MCF 10A (cell line): ENCODE results near the gene NOTCH4. TPM values are rescaled to one million over a fixed set of nuclear protein-coding genes. Genes with fewer than 3 reads are reported as not detected.

ENCODE experiments used
- BruUV-seq: library from RNA; stranded (reverse); fragments of 400-500 nt; replicated peaks from 2 replicates; lab custom pipeline; 2021; lab: Mats Ljungman, UMichigan
- CTCF ChIA-PET: fragments of 300-600 bp; sonication (Branson Sonifier 250); formaldehyde crosslinking; extraction: SDS; loops from one replicate; lab custom pipeline; 2021; ENCODE audit warnings: antibody characterized with exemption, inconsistent platforms; lab: Yijun Ruan, JAX
- POLR2A ChIA-PET: fragments of 300-600, 350-650 bp; sonication (Branson Sonifier 250); formaldehyde crosslinking; extraction: SDS; loops from one replicate; lab custom pipeline; 2020; ENCODE audit warnings: antibody characterized with exemption, inconsistent platforms; lab: Yijun Ruan, JAX
- DNase-seq: peaks from one replicate; pipeline ENCODE4 v3.0.0-alpha.2; 2018; ENCODE audit not compliant: unreplicated experiment
- H3K27ac Mint-ChIP-seq: one replicate; pipeline ENCODE4 v1.8.0; 2022; ENCODE audit warnings: mild to moderate bottlenecking, low read depth, mixed read lengths; ENCODE audit not compliant: unreplicated experiment
- H3K27me3 Mint-ChIP-seq: one replicate; pipeline ENCODE4 v1.8.0; 2022; ENCODE audit warnings: mixed read lengths; ENCODE audit not compliant: insufficient read depth, unreplicated experiment
- H3K36me3 Mint-ChIP-seq: one replicate; pipeline ENCODE4 v1.8.0; 2022; ENCODE audit warnings: mild to moderate bottlenecking, moderate library complexity, mixed read lengths; ENCODE audit not compliant: insufficient read depth, unreplicated experiment
- H3K4me1 Mint-ChIP-seq: one replicate; pipeline ENCODE4 v1.8.0; 2022; ENCODE audit warnings: mixed read lengths; ENCODE audit not compliant: insufficient read depth, unreplicated experiment
- H3K4me3 Mint-ChIP-seq: one replicate; pipeline ENCODE4 v1.8.0; 2022; ENCODE audit warnings: mild to moderate bottlenecking, moderate library complexity, mixed read lengths; ENCODE audit not compliant: unreplicated experiment
- H3K9me3 Mint-ChIP-seq: one replicate; pipeline ENCODE4 v1.8.0; 2022; ENCODE audit warnings: mixed read lengths; ENCODE audit not compliant: unreplicated experiment
- intact Hi-C: fragments of 100-400 bp; cut with micrococcal nuclease; formaldehyde crosslinking; loops from 2 replicates; pipeline ENCODE4 v1.14.1; 2022
- total RNA-seq: library from RNA; stranded (reverse); gene quantifications from 2 replicates; pipeline ENCODE4 v1.2.3, GENCODE V29; 2022
- TF ChIP-seq, protein P1 (sequence below): fragments of 200-600 bp; IDR thresholded peaks from one replicate; pipeline ENCODE4 v1.8.0; 2022; ENCODE audit warnings: antibody characterized with exemption, mild to moderate bottlenecking; ENCODE audit not compliant: unreplicated experiment

The NOTCH4 gene
- total RNA-seq, 1 experiment from 2014 or later, result not detected

DNA sequence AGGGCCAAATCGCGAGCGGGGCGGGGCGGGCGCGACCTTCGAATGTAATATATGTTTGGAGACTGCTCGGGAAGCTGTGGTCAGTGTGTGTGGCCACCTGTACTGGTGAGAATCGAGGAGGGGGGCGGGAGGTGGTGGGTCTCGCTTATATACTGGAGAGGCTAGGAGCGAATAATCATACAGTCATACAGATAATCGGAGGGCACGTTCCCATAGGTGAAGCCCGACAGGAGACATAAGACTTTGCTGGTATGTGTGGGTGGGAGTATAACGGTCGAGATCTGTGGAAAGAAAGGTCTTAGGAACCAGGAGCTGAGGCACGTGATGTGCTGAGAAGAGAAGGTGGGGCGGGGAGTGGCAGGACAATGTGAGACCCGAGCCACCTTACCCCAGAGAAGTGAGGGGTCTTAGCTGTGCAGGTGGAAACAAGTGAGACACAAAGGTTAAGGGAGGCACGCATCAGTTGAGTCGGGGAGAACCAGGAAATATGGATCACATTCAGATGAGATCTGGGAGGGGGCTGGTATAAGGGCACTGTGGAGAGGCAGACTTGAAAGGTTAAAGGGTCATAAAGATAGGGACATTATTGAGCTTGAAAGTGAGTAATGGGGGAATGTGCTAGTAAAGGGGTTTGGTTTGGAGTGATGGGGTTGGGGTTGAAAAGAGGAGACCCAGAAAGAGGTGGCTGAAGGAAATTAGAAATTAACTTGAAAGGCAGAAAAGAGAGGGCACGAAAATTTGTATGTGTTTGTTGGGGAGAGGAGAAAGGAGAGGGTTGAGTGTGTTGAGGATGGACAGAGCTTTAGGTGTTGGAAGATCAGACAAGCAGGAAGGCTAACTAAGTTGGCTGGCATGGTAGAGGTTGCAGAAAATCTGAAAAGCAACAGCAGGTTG lies 45.1 kb downstream of the NOTCH4 start:
- POLR2A ChIA-PET, result interaction anchor here (0.6 to 5.0 kb wide), 15 partner anchors 8 to 793 kb away, joined by 3 to 112 read pairs (median 4); partner anchors contain the start of genes ATF6B, DXO, FKBPL and GPSM3
- H3K4me3 Mint-ChIP-seq, result peak overlapping the region; percentile 79
- no peak for DNase-seq
- TF ChIP-seq, protein P1, sequence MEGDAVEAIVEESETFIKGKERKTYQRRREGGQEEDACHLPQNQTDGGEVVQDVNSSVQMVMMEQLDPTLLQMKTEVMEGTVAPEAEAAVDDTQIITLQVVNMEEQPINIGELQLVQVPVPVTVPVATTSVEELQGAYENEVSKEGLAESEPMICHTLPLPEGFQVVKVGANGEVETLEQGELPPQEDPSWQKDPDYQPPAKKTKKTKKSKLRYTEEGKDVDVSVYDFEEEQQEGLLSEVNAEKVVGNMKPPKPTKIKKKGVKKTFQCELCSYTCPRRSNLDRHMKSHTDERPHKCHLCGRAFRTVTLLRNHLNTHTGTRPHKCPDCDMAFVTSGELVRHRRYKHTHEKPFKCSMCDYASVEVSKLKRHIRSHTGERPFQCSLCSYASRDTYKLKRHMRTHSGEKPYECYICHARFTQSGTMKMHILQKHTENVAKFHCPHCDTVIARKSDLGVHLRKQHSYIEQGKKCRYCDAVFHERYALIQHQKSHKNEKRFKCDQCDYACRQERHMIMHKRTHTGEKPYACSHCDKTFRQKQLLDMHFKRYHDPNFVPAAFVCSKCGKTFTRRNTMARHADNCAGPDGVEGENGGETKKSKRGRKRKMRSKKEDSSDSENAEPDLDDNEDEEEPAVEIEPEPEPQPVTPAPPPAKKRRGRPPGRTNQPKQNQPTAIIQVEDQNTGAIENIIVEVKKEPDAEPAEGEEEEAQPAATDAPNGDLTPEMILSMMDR, result no peak
- H3K27ac Mint-ChIP-seq, result peak overlapping the region; percentile 91
- CTCF ChIA-PET, result interaction anchor here (1.1 to 2.0 kb wide), 3 partner anchors 17 to 1098 kb away, joined by 4 to 6 read pairs (median 4); partner anchors contain the start of gene B3GALT4
- H3K4me1 Mint-ChIP-seq, result peaks cover 47% of the 10 kb centered on the region
- H3K27me3 Mint-ChIP-seq, result no peaks in the 10 kb centered on the region
- no TSS peak for BruUV-seq
- peaks cover 50% of the 10 kb centered on the region for H3K36me3 Mint-ChIP-seq
- intact Hi-C loops, result loop anchor here (1.0 kb wide), 1 partner anchor 17 kb away; no protein-coding TSS in a partner anchor
- no peaks in the 10 kb centered on the region for H3K9me3 Mint-ChIP-seq

GRCh38 chr6:32177788-32178546 lies 45.9 kb downstream of the NOTCH4 start, which contains the start of gene RNF5:
Gene RNF5, plus strand, starts transcription at chr6:32178405. Its CDS starts 107 bp downstream, at chr6:32178512.
- no TSS peak for BruUV-seq
- CTCF ChIA-PET, result interaction anchor here (0.6 to 1.3 kb wide), 2 partner anchors 11 to 12 kb away, joined by 3 read pairs; partner anchors contain the start of gene PBX2
- H3K4me3 Mint-ChIP-seq, result peak within 1 kb of the TSS; percentile 79
- peak; percentile 100 for DNase-seq
- POLR2A ChIA-PET, result interaction anchor here (0.6 to 5.0 kb wide), 23 partner anchors 8 to 1095 kb away, joined by 3 to 112 read pairs (median 4); partner anchors contain the start of genes ATF6B, DXO, EHMT2 and FKBPL
- H3K36me3 Mint-ChIP-seq, result peaks cover 44% of the 10 kb centered on the region
- H3K27ac Mint-ChIP-seq, result peak within 1 kb of the TSS; percentile 91
- intact Hi-C loops, result loop anchor here (1.0 kb wide), 2 partner anchors 17 to 24 kb away; partner anchors contain the start of gene PPT2
- peaks cover 55% of the 10 kb centered on the region for H3K4me1 Mint-ChIP-seq
- H3K27me3 Mint-ChIP-seq, result no peaks in the 10 kb centered on the region
- H3K9me3 Mint-ChIP-seq, result no peaks in the 10 kb centered on the region
- TF ChIP-seq, protein P1, result no peak

DNA sequence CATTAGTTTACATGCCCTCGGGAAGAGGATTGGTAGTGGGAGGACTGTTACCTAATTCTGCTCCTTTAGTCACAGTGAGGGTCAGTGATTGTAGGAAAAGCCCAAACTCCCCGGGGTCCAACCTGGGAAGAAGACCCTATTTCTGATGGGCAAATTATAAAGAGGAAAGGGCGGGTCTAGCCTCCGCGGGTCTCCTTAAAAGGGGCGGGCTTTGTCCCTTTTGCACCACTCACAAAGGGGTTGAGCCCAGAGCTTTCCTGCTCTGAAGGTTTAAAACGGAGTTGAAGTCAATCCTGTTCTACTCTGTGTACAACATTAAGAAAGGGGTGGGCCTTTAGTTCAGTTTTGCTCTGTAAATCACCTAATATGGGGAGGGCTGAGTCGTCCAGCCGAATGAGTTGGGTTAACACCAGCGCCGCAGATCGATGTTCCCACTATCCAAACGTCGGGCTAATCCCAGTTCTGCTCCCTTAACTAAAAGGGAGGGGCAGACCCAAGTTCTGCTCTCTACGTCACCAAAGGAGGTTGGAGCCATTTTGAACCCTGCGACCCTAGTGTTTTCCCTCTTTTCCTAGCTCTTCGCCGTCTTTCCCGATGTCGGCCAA lies 46.6 kb downstream of the NOTCH4 start:
- POLR2A ChIA-PET, result interaction anchor here (0.6 to 5.0 kb wide), 25 partner anchors 9 to 1095 kb away, joined by 3 to 112 read pairs (median 4); partner anchors contain the start of genes ATF6B, DXO, EHMT2 and FKBPL
- intact Hi-C loops, result loop anchor here (1.0 kb wide), 1 partner anchor 23 kb away; the partner anchor contains the start of gene PPT2
- Mint-ChIP-seq H3K27me3 (no peaks in the 10 kb centered on the region), H3K36me3 (peaks cover 44% of the 10 kb centered on the region), H3K4me1 (peaks cover 58% of the 10 kb centered on the region), H3K27ac (peak overlapping the region; percentile 91), H3K4me3 (peak overlapping the region; percentile 79), H3K9me3 (no peaks in the 10 kb centered on the region)
- TF ChIP-seq, protein P1, result no peak
- CTCF ChIA-PET, result interaction anchor here (0.6 to 1.3 kb wide), 2 partner anchors 12 to 13 kb away, joined by 3 read pairs; partner anchors contain the start of gene PBX2
- no TSS peak for BruUV-seq
- DNase-seq, result peak; percentile 84
